ENCODE data around the gene CBX8. TPM values are rescaled to one million over a fixed set of nuclear protein-coding genes. Genes with fewer than 3 reads are reported as not detected.
A peak's percentile ranks its signal among the peaks of the same experiment; 100 is the strongest.

CBX8 gene
- total and polyA plus RNA-seq, 2 of the 8 experiments (the other 6 are each of a cell fraction or from before 2014, with no cell fraction given), result 0.09 to 2.1 TPM

- TF ChIP-seq MAX (IDR thresholded peaks at IDR 0.05) (no peak), ZNF274 (IDR thresholded peaks at IDR 0.05; ENCODE audit: borderline replicate concordance, extremely low read depth, low read length) (no peak), SRF (IDR thresholded peaks at IDR 0.05; ENCODE audit: low read depth, low read length) (no peak), RNF2 (IDR thresholded peaks at IDR 0.05; ENCODE audit: borderline replicate concordance, low read depth, low read length, missing control alignments, poor library complexity, severe bottlenecking) (peak; percentile 26), SIX5 (IDR thresholded peaks at IDR 0.05; ENCODE audit: low read depth, low read length) (no peak), CBX8 (IDR thresholded peaks at IDR 0.05; ENCODE audit: borderline replicate concordance, low read depth, low read length) (no peak)
Measured at GRCh38 chr17:79748295-79749099, 48.4 kb downstream of the CBX8 start (continued).

All from H1 (cell line).